DOHH2 (cell line): ENCODE results near the gene PEX5L.

ENCODE experiments used
- H3F3A ChIP-seq: fragments of 200-600 bp; sonication (generic), shearing (Covaris generic); 2 replicates; pipeline ENCODE4 v1.6.0; 2016; ENCODE audit warnings: antibody characterized with exemption, mild to moderate bottlenecking; ENCODE audit not compliant: control insufficient read depth, insufficient read depth
- H3K27ac ChIP-seq: fragments of 200-600 bp; sonication (generic); 2 replicates; pipeline ENCODE4 v1.5.1; 2014; ENCODE audit warnings: low read depth, mild to moderate bottlenecking, low read length, moderate library complexity
- H3K27me3 ChIP-seq: fragments of 200-600 bp; sonication (generic); 2 replicates; pipeline ENCODE4 v1.6.1; 2014; ENCODE audit warnings: mild to moderate bottlenecking, low read length, mixed read lengths; ENCODE audit not compliant: control insufficient read depth
- H3K36me3 ChIP-seq: fragments of 200-600 bp; sonication (generic); 2 replicates; pipeline ENCODE4 v1.6.1; 2014; ENCODE audit warnings: mild to moderate bottlenecking, low read length, moderate library complexity, mixed read lengths; ENCODE audit not compliant: control insufficient read depth
- H3K4me1 ChIP-seq: fragments of 200-600 bp; sonication (generic); 2 replicates; pipeline ENCODE4 v1.6.1; 2014; ENCODE audit warnings: mild to moderate bottlenecking, low read length, mixed read lengths; ENCODE audit not compliant: control insufficient read depth
- H3K4me2 ChIP-seq: fragments of 200-600 bp; sonication (generic); 2 replicates; pipeline ENCODE4 v1.6.0; 2014; ENCODE audit warnings: mild to moderate bottlenecking, low read length, moderate library complexity
- H3K4me3 ChIP-seq: fragments of 200-600 bp; sonication (generic); 2 replicates; pipeline ENCODE4 v1.5.1; 2014; ENCODE audit warnings: mild to moderate bottlenecking, low read length, mixed read lengths
- H3K79me2 ChIP-seq: fragments of 200-600 bp; sonication (generic); 2 replicates; pipeline ENCODE4 v1.6.1; 2014; ENCODE audit warnings: mild to moderate bottlenecking, low read length, mixed read lengths; ENCODE audit not compliant: control insufficient read depth
- H3K9me2 ChIP-seq: fragments of 200-600 bp; sonication (generic); replicated peaks from 2 replicates; pipeline ENCODE4 v1.6.1; 2014; ENCODE audit warnings: mild to moderate bottlenecking, low read length, mixed read lengths; ENCODE audit not compliant: control insufficient read depth
- H3K9me3 ChIP-seq: fragments of 200-600 bp; sonication (generic); 2 replicates; pipeline ENCODE4 v1.6.1; 2014; ENCODE audit warnings: antibody characterized with exemption, low read length, mixed read lengths; ENCODE audit not compliant: control insufficient read depth, insufficient read depth
- H4K20me1 ChIP-seq: fragments of 200-600 bp; sonication (generic); 2 replicates; pipeline ENCODE4 v1.6.0; 2014; ENCODE audit warnings: low read depth, mild to moderate bottlenecking, antibody characterized with exemption, low read length, moderate library complexity; ENCODE audit not compliant: control insufficient read depth, insufficient read depth
- EZH2phosphoT487 ChIP-seq: fragments of 200-600 bp; sonication (generic); IDR thresholded peaks from 2 replicates; pipeline ENCODE4 v1.6.1; 2017; ENCODE audit warnings: borderline replicate concordance, mild to moderate bottlenecking, antibody characterized with exemption, low read length, moderate library complexity, mixed read lengths
- TF ChIP-seq, protein P1 (sequence below): fragments of 200-600 bp; sonication (generic); IDR thresholded peaks from one replicate; pipeline ENCODE4 v1.5.1; 2014; ENCODE audit warnings: antibody characterized with exemption, mild to moderate bottlenecking, low read depth, low read length; ENCODE audit not compliant: poor library complexity, severe bottlenecking

The PEX5L gene

DNA sequence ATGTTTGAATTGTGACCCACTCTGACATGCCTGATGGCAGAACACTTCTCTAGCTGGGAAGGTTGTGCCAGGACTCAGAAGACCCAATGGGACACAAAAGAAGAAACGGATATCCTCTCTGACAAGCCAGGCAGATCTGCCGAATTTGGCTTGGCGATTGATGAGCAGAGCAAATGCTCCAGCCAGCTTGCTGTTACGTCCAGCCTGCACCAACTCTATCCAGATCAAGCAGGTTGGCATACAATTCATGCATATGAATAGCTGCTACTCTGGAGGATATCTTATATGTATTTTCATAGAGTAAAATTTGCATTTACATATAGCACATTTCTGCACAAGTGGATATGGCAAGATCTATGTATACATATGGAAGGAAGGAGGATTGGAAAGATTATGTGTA is 102.8 kb downstream of the PEX5L start:
- H3K4me2 ChIP-seq, result no peak overlapping the region
- no peaks in the 10 kb centered on the region for H3K36me3 ChIP-seq
- TF ChIP-seq EZH2phosphoT487, result no peak
- TF ChIP-seq, protein P1, sequence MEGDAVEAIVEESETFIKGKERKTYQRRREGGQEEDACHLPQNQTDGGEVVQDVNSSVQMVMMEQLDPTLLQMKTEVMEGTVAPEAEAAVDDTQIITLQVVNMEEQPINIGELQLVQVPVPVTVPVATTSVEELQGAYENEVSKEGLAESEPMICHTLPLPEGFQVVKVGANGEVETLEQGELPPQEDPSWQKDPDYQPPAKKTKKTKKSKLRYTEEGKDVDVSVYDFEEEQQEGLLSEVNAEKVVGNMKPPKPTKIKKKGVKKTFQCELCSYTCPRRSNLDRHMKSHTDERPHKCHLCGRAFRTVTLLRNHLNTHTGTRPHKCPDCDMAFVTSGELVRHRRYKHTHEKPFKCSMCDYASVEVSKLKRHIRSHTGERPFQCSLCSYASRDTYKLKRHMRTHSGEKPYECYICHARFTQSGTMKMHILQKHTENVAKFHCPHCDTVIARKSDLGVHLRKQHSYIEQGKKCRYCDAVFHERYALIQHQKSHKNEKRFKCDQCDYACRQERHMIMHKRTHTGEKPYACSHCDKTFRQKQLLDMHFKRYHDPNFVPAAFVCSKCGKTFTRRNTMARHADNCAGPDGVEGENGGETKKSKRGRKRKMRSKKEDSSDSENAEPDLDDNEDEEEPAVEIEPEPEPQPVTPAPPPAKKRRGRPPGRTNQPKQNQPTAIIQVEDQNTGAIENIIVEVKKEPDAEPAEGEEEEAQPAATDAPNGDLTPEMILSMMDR, result no peak
- H3F3A ChIP-seq, result no peaks in the 10 kb centered on the region
- H3K9me3 ChIP-seq, result no peaks in the 10 kb centered on the region
- H3K4me1 ChIP-seq, result no peaks in the 10 kb centered on the region
- no peak overlapping the region for H3K27ac ChIP-seq
- no peaks in the 10 kb centered on the region for H3K79me2 ChIP-seq
- H3K4me3 ChIP-seq, result no peak overlapping the region
- H3K27me3 ChIP-seq, result peaks cover 26% of the 10 kb centered on the region
- H4K20me1 ChIP-seq, result no peaks in the 10 kb centered on the region
- H3K9me2 ChIP-seq, result no peaks in the 10 kb centered on the region

DNA sequence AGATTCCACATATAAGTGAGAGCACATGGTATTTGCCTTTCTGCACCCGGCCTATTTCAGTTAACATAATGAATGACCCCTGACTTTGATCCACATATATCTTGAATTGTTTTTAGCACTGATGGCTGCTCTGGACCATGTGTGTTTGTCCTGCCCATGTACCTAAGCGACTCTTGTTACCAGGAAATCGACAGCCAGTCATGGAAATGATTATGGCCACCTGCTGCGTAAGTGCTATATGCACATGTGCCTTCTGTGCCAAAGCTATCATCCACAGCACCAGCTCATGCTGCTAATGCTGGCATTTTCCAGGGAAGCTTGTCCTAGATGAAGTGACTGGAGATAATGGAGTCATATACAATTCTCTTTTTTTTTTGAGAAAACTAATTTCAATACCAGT is 103.7 kb downstream of the PEX5L start:
- Histone ChIP-seq H3K9me3 (no peaks in the 10 kb centered on the region), H3K4me1 (no peaks in the 10 kb centered on the region), H3K4me3 (no peak overlapping the region), H3K79me2 (no peaks in the 10 kb centered on the region), H3K4me2 (no peak overlapping the region), H3K9me2 (no peaks in the 10 kb centered on the region), H3K27ac (no peak overlapping the region), H3K27me3 (peaks cover 21% of the 10 kb centered on the region), H4K20me1 (no peaks in the 10 kb centered on the region), H3F3A (no peaks in the 10 kb centered on the region), H3K36me3 (no peaks in the 10 kb centered on the region)
- TF ChIP-seq, protein P1, result no peak

DNA sequence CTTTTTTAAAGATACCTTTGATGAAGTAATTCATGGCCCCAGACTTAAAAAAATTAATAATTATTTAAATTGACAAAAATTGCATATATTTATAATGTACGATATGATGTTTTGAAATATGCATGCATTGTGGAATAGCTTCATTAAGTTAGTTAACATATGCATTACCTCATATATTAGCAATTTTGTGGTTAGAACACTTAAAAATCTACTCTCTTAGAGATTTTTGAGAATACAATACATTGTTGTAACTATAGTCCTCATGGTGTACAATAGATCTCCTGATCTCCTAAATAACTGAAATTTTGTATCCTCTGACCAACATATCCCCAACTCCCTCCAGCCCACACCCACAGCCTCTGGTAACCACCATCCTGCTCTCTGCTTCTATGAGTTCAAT is 104.1 kb downstream of the PEX5L start:
- no peak overlapping the region for H3K27ac ChIP-seq
- no peak overlapping the region for H3K4me2 ChIP-seq
- no peak overlapping the region for H3K4me3 ChIP-seq
- H3K4me1 ChIP-seq, result no peaks in the 10 kb centered on the region
- no peaks in the 10 kb centered on the region for H3K9me2 ChIP-seq
- no peaks in the 10 kb centered on the region for H3F3A ChIP-seq
- H4K20me1 ChIP-seq, result no peaks in the 10 kb centered on the region
- no peaks in the 10 kb centered on the region for H3K36me3 ChIP-seq
- no peaks in the 10 kb centered on the region for H3K9me3 ChIP-seq
- peaks cover 21% of the 10 kb centered on the region for H3K27me3 ChIP-seq
- TF ChIP-seq, protein P1, result no peak
- TF ChIP-seq EZH2phosphoT487, result no peak
- H3K79me2 ChIP-seq, result no peaks in the 10 kb centered on the region

DNA sequence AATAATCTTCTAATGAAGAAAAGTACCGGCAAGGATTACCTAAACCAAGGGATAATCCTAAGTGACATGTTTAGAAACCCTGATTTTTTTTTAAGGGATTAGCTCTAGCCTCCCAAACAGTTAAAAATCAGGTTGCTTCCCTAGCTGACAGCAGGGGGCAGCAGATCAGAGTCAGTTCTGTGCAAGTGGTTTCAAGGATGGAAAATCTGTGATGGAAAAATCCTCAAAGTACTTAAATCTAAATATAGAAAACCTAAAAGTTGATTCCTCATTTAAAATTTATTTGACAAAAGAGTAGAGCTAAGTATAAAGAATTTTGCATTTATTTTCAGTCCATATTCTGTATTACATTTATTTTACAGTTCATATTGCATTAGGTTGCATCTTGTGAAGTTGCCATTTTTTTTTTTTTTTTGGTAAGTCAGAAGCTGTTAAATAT is 107.6 kb downstream of the PEX5L start:
- Histone ChIP-seq H3K9me3 (no peaks in the 10 kb centered on the region), H4K20me1 (no peaks in the 10 kb centered on the region), H3K4me2 (no peak overlapping the region), H3F3A (no peaks in the 10 kb centered on the region), H3K27ac (no peak overlapping the region), H3K36me3 (no peaks in the 10 kb centered on the region), H3K79me2 (no peaks in the 10 kb centered on the region), H3K4me3 (no peak overlapping the region), H3K27me3 (peaks cover 35% of the 10 kb centered on the region), H3K4me1 (no peaks in the 10 kb centered on the region), H3K9me2 (no peaks in the 10 kb centered on the region)
- TF ChIP-seq EZH2phosphoT487, result no peak
- TF ChIP-seq, protein P1, result peak; percentile 79
